Neural cell (in vitro differentiated cells): ENCODE results near the gene HAO2. TPM values are rescaled to one million over a fixed set of nuclear protein-coding genes. Genes with fewer than 3 reads are reported as not detected.

Experiments
- H2AFZ ChIP-seq: fragments of 200-600, 300-800 bp; sonication (generic), shearing (Covaris generic); 2 replicates; pipeline ENCODE4 v1.6.0; 2014; ENCODE audit warnings: low read depth, mild to moderate bottlenecking, antibody characterized with exemption, low read length, moderate library complexity
- H3F3A ChIP-seq: fragments of 200-600 bp; shearing (Covaris generic); 2 replicates; pipeline ENCODE4 v1.6.1; 2016; ENCODE audit warnings: mild to moderate bottlenecking, moderate library complexity, mixed read lengths, antibody characterized with exemption, low read length; ENCODE audit not compliant: insufficient read depth, poor library complexity, severe bottlenecking
- H3K27ac ChIP-seq: fragments of 200-600, 300-800 bp; sonication (generic), shearing (Covaris generic); 2 replicates; pipeline ENCODE4 v1.5.1; 2014; ENCODE audit warnings: mild to moderate bottlenecking, low read length, moderate library complexity
- H3K27me3 ChIP-seq: fragments of 300-800, 200-600 bp; sonication (generic), shearing (Covaris generic); 2 replicates; pipeline ENCODE4 v1.6.0; 2014; ENCODE audit warnings: mild to moderate bottlenecking, low read depth, low read length, moderate library complexity; ENCODE audit not compliant: insufficient read depth
- H3K36me3 ChIP-seq: fragments of 300-800, 200-600 bp; sonication (generic), shearing (Covaris generic); 2 replicates; pipeline ENCODE4 v1.5.1; 2014; ENCODE audit warnings: mild to moderate bottlenecking, antibody characterized with exemption, low read length, moderate library complexity; ENCODE audit not compliant: insufficient read depth
- H3K4me2 ChIP-seq: fragments of 300-800, 200-600 bp; sonication (generic), shearing (Covaris generic); 2 replicates; pipeline ENCODE4 v1.6.0; 2014; ENCODE audit warnings: mild to moderate bottlenecking, low read length
- H3K4me3 ChIP-seq: fragments of 300-800, 200-600 bp; sonication (generic), shearing (Covaris generic); 2 replicates; pipeline ENCODE4 v1.5.1; 2014; ENCODE audit warnings: mild to moderate bottlenecking, low read length, moderate library complexity
- H3K79me2 ChIP-seq: fragments of 200-600 bp; shearing (Covaris generic); replicated peaks from 2 replicates; pipeline ENCODE4 v1.6.0; 2014; ENCODE audit warnings: mild to moderate bottlenecking, low read length, moderate library complexity; ENCODE audit not compliant: insufficient read depth
- H3K9ac ChIP-seq: fragments of 300-800, 200-600 bp; sonication (generic), shearing (Covaris generic); 2 replicates; pipeline ENCODE4 v1.6.1; 2016; ENCODE audit warnings: mild to moderate bottlenecking, low read length, mixed read lengths
- H3K9me2 ChIP-seq: fragments of 200-600 bp; shearing (Covaris generic); 2 replicates; pipeline ENCODE4 v1.6.1; 2016; ENCODE audit warnings: mild to moderate bottlenecking, low read length, mixed read lengths; ENCODE audit not compliant: insufficient read depth
- H3K9me3 ChIP-seq: fragments of 200-600, 300-800 bp; sonication (generic), shearing (Covaris generic); 2 replicates; pipeline ENCODE4 v1.6.1; 2016; ENCODE audit warnings: mild to moderate bottlenecking, mixed run types, low read length, moderate library complexity, mixed read lengths
- H4K20me1 ChIP-seq: fragments of 200-600 bp; shearing (Covaris generic); 2 replicates; pipeline ENCODE4 v1.6.1; 2016; ENCODE audit warnings: mild to moderate bottlenecking, mixed run types; ENCODE audit not compliant: insufficient read depth
- CTCF ChIP-seq: fragments of 450-650 bp; IDR thresholded peaks from 2 replicates; pipeline ENCODE4 v1.5.1; 2014; ENCODE audit warnings: antibody characterized with exemption, mild to moderate bottlenecking, moderate library complexity; ENCODE audit not compliant: poor library complexity, severe bottlenecking
- EP300 ChIP-seq: fragments of 450-650 bp; conservative IDR thresholded peaks from 2 replicates; pipeline ENCODE4 v1.6.1; 2014; ENCODE audit warnings: antibody characterized with exemption, mild to moderate bottlenecking, moderate library complexity; ENCODE audit not compliant: poor library complexity, severe bottlenecking
- EZH2 ChIP-seq: fragments of 200-600, 300-800 bp; shearing (Covaris generic), sonication (generic); IDR thresholded peaks from 2 replicates; pipeline ENCODE4 v1.6.1; 2014; ENCODE audit warnings: antibody characterized with exemption, low read length, borderline replicate concordance, mild to moderate bottlenecking; ENCODE audit not compliant: insufficient read depth, poor library complexity, severe bottlenecking
- MXI1 ChIP-seq: fragments of 450-650 bp; conservative IDR thresholded peaks from 2 replicates; pipeline ENCODE4 v1.6.1; 2014; ENCODE audit warnings: antibody characterized with exemption, mild to moderate bottlenecking; ENCODE audit not compliant: poor library complexity, severe bottlenecking
- POLR2AphosphoS5 ChIP-seq: IDR thresholded peaks from 2 replicates; pipeline ENCODE4 v1.6.1; 2012
- RAD21 ChIP-seq: fragments of 450-650 bp; conservative IDR thresholded peaks from 2 replicates; pipeline ENCODE4 v1.6.1; 2014; ENCODE audit warnings: antibody characterized with exemption, mild to moderate bottlenecking, moderate library complexity
- REST ChIP-seq: IDR thresholded peaks from 2 replicates; pipeline ENCODE4 v1.6.1; 2012; ENCODE audit warnings: borderline replicate concordance
- SMC3 ChIP-seq: fragments of 450-650 bp; conservative IDR thresholded peaks from 2 replicates; pipeline ENCODE4 v1.6.1; 2014; ENCODE audit warnings: antibody characterized with exemption, mild to moderate bottlenecking, moderate library complexity; ENCODE audit not compliant: poor library complexity
- TAF1 ChIP-seq: IDR thresholded peaks from 2 replicates; pipeline ENCODE4 v1.6.1; 2012; ENCODE audit warnings: low read depth
- polyA plus RNA-seq: library from polyadenylated mRNA; depleted of rRNA; stranded (reverse); fragments of >200 nt; gene quantifications from 2 replicates; pipeline ENCODE4 v1.2.3, GENCODE V29; 2014

Gene HAO2
- polyA plus RNA-seq, 1 donor from 2014 or later = not detected

GRCh38 chr1:119340861-119341261 is 27.7 kb upstream of the HAO2 start (continued):
- TF ChIP-seq REST = no peak

GRCh38 chr1:119341372-119341947 is 27.1 kb upstream of the HAO2 start:
- Histone ChIP-seq H4K20me1 (no peaks in the 10 kb centered on the region), H3K4me3 (no peak overlapping the region), H2AFZ (no peak overlapping the region), H3K27ac (no peak overlapping the region), H3K9me2 (no peaks in the 10 kb centered on the region), H3F3A (no peaks in the 10 kb centered on the region), H3K4me2 (no peak overlapping the region), H3K9ac (no peak overlapping the region), H3K27me3 (no peaks in the 10 kb centered on the region), H3K36me3 (no peaks in the 10 kb centered on the region), H3K9me3 (no peaks in the 10 kb centered on the region), H3K79me2 (no peaks in the 10 kb centered on the region)
- TF ChIP-seq RAD21 (no peak), MXI1 (no peak), EP300 (no peak), TAF1 (no peak), SMC3 (no peak), CTCF (no peak), REST (no peak), EZH2 (no peak), POLR2AphosphoS5 (no peak)
